GM23248 (cell line): Measurements from ENCODE around the gene PTDSS2. TPM values are rescaled to one million over a fixed set of nuclear protein-coding genes. Genes with fewer than 3 reads are reported as not detected.
"Not testable (repeated sequence)": the region's sequence is repeated elsewhere in the genome, so short reads cannot be mapped to it uniquely, and the experiment has no call there.

Experiments
- DNase-seq: peaks from one replicate; pipeline ENCODE4 v3.0.0-alpha.2; 2015
- H2AFZ ChIP-seq: fragments of 200-600 bp; sonication (generic); 2 replicates; pipeline ENCODE4 v1.6.1; 2016; ENCODE audit warnings: antibody characterized with exemption
- H3F3A ChIP-seq: fragments of 200-600 bp; sonication (generic); 2 replicates; pipeline ENCODE4 v1.6.1; 2016; ENCODE audit warnings: mild to moderate bottlenecking, antibody characterized with exemption, mixed run types; ENCODE audit not compliant: insufficient read depth
- H3K27ac ChIP-seq: fragments of 200-600 bp; sonication (generic); 2 replicates; pipeline ENCODE4 v1.5.1; 2016; ENCODE audit warnings: mild to moderate bottlenecking
- H3K27me3 ChIP-seq: fragments of 200-600 bp; sonication (generic); replicated peaks from 2 replicates; pipeline ENCODE4 v1.6.1; 2016; ENCODE audit warnings: mild to moderate bottlenecking; ENCODE audit not compliant: insufficient read depth
- H3K36me3 ChIP-seq: fragments of 200-600 bp; sonication (generic); 2 replicates; pipeline ENCODE4 v1.6.1; 2016; ENCODE audit warnings: low read depth, mild to moderate bottlenecking
- H3K4me1 ChIP-seq: fragments of 200-600 bp; sonication (generic); 2 replicates; pipeline ENCODE4 v1.6.1; 2016; ENCODE audit warnings: mild to moderate bottlenecking; ENCODE audit not compliant: insufficient read depth
- H3K4me2 ChIP-seq: fragments of 200-600 bp; sonication (generic); one replicate; pipeline ENCODE4 v1.6.1; 2016; ENCODE audit warnings: mild to moderate bottlenecking; ENCODE audit not compliant: unreplicated experiment
- H3K4me3 ChIP-seq: fragments of 200-600 bp; sonication (generic); 2 replicates; pipeline ENCODE4 v1.5.1; 2016; ENCODE audit warnings: mild to moderate bottlenecking
- H3K79me2 ChIP-seq: fragments of 200-600 bp; sonication (generic); 2 replicates; pipeline ENCODE4 v1.6.1; 2016; ENCODE audit warnings: mild to moderate bottlenecking; ENCODE audit not compliant: insufficient read depth
- H3K9ac ChIP-seq: fragments of 200-600 bp; sonication (generic); 2 replicates; pipeline ENCODE4 v1.6.1; 2016; ENCODE audit warnings: mild to moderate bottlenecking
- H3K9me2 ChIP-seq: fragments of 200-600 bp; sonication (generic); 2 replicates; pipeline ENCODE4 v1.6.1; 2016; ENCODE audit warnings: mixed run types, mild to moderate bottlenecking, moderate library complexity; ENCODE audit not compliant: insufficient read depth
- H3K9me3 ChIP-seq: fragments of 200-600 bp; sonication (generic); one replicate; pipeline ENCODE4 v1.6.1; 2017; ENCODE audit warnings: low read depth
- H4K20me1 ChIP-seq: fragments of 200-600 bp; sonication (generic); 2 replicates; pipeline ENCODE4 v1.6.0; 2016; ENCODE audit not compliant: insufficient read depth
- EZH2 ChIP-seq: fragments of 200-600 bp; sonication (generic); IDR thresholded peaks from 2 replicates; pipeline ENCODE4 v1.6.1; 2018; ENCODE audit warnings: antibody characterized with exemption, mild to moderate bottlenecking; ENCODE audit not compliant: insufficient read depth, poor library complexity, severe bottlenecking
- EZH2phosphoT487 ChIP-seq: fragments of 200-600 bp; sonication (generic); IDR thresholded peaks from 2 replicates; pipeline ENCODE4 v1.6.1; 2018; ENCODE audit warnings: antibody characterized with exemption, moderate library complexity, mild to moderate bottlenecking, low read depth; ENCODE audit not compliant: insufficient read depth
- WGBS, 2 experiments: methylation state at CpG; one replicate each; pipeline ENCODE4 v1.1.6; 2015 to 2017; ENCODE audit warnings: low lambda C conversion rate in 2 of 2, low coverage in 1 of 2; ENCODE audit errors: missing lambda C conversion rate in 2 of 2; 5-methylcytosine and 5-hydroxymethylcytosine counted together
- in situ Hi-C: fragments of 300-500 bp; cut with MboI; formaldehyde crosslinking; loops from 2 replicates; pipeline ENCODE4 v1.15.0; 2020
- polyA plus RNA-seq: library from polyadenylated mRNA; unstranded; fragments of >200 nt; fragmentation: Nextera tagmentation; extraction: Ambion mirVana; gene quantifications from 2 replicates; pipeline ENCODE4 v1.2.1, GENCODE V29; 2016
- total RNA-seq: library from RNA; depleted of rRNA; stranded (reverse); fragments of >200 nt; shearing (Covaris generic); gene quantifications from 2 replicates; pipeline ENCODE4 v1.2.3, GENCODE V29; 2014

The PTDSS2 gene
- total and polyA plus RNA-seq, 2 experiments from 2014 or later, result 22.2 to 44.1 TPM

GRCh38 chr11:432501-433100 is 17.5 kb upstream of the PTDSS2 start:
- H3K4me2 ChIP-seq, result no peak overlapping the region
- H3K4me1 ChIP-seq, result no peaks in the 10 kb centered on the region
- no peak overlapping the region for H3K27ac ChIP-seq
- 66 to 67% methylated on average over 12 to 19 of the region's 20 CpGs for WGBS, 2 experiments
- no peaks in the 10 kb centered on the region for H3K79me2 ChIP-seq
- DNase-seq, result no peak
- in situ Hi-C loops, result no loop called here
- TF ChIP-seq EZH2phosphoT487 (no peak), EZH2 (no peak)
- no peaks in the 10 kb centered on the region for H3K27me3 ChIP-seq
- H3K9me2 ChIP-seq, result no peaks in the 10 kb centered on the region
- H4K20me1 ChIP-seq, result no peaks in the 10 kb centered on the region
- H3K4me3 ChIP-seq, result no peak overlapping the region
- no peaks in the 10 kb centered on the region for H3K9me3 ChIP-seq
- H3K36me3 ChIP-seq, result no peaks in the 10 kb centered on the region
- no peaks in the 10 kb centered on the region for H3F3A ChIP-seq
- H3K9ac ChIP-seq, result no peak overlapping the region
- no peak overlapping the region for H2AFZ ChIP-seq

GRCh38 chr11:433111-433510 is 17.0 kb upstream of the PTDSS2 start:
- TF ChIP-seq EZH2 (no peak), EZH2phosphoT487 (no peak)

DNA sequence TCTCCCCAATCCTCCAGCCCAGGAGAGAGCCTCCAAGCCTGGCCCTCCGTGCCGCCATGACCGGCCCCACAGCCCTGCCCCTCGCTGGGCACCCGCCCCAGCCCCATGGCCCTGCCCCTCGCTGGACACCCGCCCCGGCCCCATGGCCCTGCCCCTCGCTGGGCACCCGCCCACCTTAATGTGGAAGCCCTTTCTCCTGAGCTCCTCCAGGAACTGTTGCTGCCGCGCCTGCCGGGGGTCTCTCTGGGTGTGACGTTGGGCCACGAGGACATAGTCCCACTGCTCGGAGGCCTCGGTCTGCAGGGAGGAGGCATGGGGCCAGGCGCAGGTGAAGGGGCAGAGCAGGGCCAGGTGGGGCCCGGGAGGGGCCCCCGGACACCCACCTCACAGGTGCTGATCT is 16.4 kb upstream of the PTDSS2 start:
- Histone ChIP-seq H3K4me3 (no peak overlapping the region), H3K36me3 (no peaks in the 10 kb centered on the region), H3F3A (no peaks in the 10 kb centered on the region), H3K9me2 (no peaks in the 10 kb centered on the region), H3K4me2 (no peak overlapping the region), H3K9me3 (no peaks in the 10 kb centered on the region), H3K9ac (no peak overlapping the region), H3K79me2 (no peaks in the 10 kb centered on the region), H3K27me3 (no peaks in the 10 kb centered on the region), H2AFZ (no peak overlapping the region), H3K4me1 (no peaks in the 10 kb centered on the region), H4K20me1 (no peaks in the 10 kb centered on the region), H3K27ac (no peak overlapping the region)
- WGBS, 2 experiments, result 54 to 65% methylated on average over 12 to 20 of the region's 20 CpGs
- in situ Hi-C loops, result no loop called here
- TF ChIP-seq EZH2phosphoT487, result no peak
- no peak for TF ChIP-seq EZH2
- DNase-seq, result no peak

More at GRCh38 chr11:433111-433510, 17.0 kb upstream of the PTDSS2 start:
- Histone ChIP-seq H3K79me2 (no peaks in the 10 kb centered on the region), H3K9me2 (no peaks in the 10 kb centered on the region), H3K9me3 (no peaks in the 10 kb centered on the region), H3K9ac (no peak overlapping the region), H3K36me3 (no peaks in the 10 kb centered on the region), H3F3A (no peaks in the 10 kb centered on the region), H4K20me1 (no peaks in the 10 kb centered on the region), H3K4me2 (no peak overlapping the region), H2AFZ (no peak overlapping the region), H3K27me3 (no peaks in the 10 kb centered on the region), H3K4me1 (no peaks in the 10 kb centered on the region), H3K27ac (no peak overlapping the region), H3K4me3 (no peak overlapping the region)
- 77% methylated on average over 16 to 17 of the region's 17 CpGs for WGBS, 2 experiments
- in situ Hi-C loops, result no loop called here
- DNase-seq, result no peak

DNA sequence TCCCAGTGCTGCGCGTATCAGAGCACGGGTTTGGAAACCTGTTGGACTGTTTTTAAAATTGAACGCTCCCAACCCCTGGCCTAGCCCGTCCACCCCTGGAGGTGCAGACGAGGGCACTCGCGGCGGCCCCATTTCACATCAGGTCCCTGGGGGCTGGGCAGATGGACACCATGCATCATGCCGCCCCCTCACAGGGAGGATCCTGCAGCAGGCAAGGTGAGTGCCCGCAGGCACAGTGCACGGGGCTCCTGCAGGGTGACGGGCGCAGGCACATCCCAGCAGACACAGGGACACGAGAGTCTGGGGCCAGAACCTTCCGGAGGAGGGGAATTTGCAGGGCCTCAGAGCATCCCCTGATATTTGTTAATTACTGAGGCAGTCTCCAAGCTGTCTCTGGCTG is 15.6 kb upstream of the PTDSS2 start:
- H3F3A ChIP-seq, result no peaks in the 10 kb centered on the region
- DNase-seq, result no peak
- in situ Hi-C loops, result no loop called here

DNA sequence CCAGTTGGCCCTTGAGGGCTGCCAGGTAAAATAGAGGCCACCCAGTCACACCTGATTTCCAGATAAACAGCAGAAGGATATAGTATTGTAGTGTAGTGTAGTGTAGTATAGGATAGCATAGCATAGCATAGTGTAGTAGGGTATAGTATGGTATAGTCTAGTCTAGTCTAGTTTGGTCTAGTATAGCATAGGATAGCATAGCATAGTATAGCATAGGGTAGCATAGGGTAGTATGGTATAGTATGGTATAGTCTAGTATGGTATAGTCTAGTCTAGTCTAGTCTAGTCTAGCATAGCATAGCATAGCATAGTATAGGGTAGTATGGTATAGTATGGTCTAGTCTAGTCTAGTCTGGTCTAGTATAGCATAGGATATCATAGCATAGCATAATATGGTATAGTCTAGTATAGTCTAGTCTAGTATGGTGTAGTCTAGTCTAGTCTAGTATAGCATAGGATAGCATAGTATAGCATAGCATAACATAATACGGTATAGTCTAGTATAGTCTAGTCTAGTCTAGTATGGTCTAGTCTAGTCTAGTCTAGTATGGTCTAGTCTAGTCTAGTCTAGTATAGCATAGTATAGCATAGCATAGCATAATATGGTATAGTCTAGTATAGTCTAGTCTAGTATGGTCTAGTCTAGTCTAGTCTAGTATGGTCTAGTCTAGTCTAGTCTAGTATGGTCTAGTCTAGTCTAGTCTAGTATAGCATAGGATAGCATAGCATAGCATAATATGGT is 14.9 kb upstream of the PTDSS2 start:
- H3K4me1 ChIP-seq, H3K79me2 ChIP-seq, H3K9me3 ChIP-seq, H3K4me2 ChIP-seq, H4K20me1 ChIP-seq, H3K9ac ChIP-seq, H3K4me3 ChIP-seq, H3K9me2 ChIP-seq, DNase-seq, H3F3A ChIP-seq, H3K27ac ChIP-seq, H3K27me3 ChIP-seq, H2AFZ ChIP-seq, H3K36me3 ChIP-seq, in situ Hi-C loops: not testable (repeated sequence)
- 93 to 100% methylated on average over 1 of the region's 1 CpG for WGBS, 2 experiments

More for the DNA sequence above, 15.6 kb upstream of the PTDSS2 start:
- no peak for TF ChIP-seq EZH2
- TF ChIP-seq EZH2phosphoT487, result no peak
- Histone ChIP-seq H3K4me1 (no peaks in the 10 kb centered on the region), H4K20me1 (no peaks in the 10 kb centered on the region), H3K4me3 (no peak overlapping the region), H2AFZ (no peak overlapping the region), H3K36me3 (no peaks in the 10 kb centered on the region), H3K4me2 (no peak overlapping the region), H3K27ac (no peak overlapping the region), H3K9ac (no peak overlapping the region), H3K9me3 (no peaks in the 10 kb centered on the region), H3K27me3 (no peaks in the 10 kb centered on the region), H3K79me2 (no peaks in the 10 kb centered on the region), H3K9me2 (no peaks in the 10 kb centered on the region)
- 64 to 73% methylated on average over 13 to 15 of the region's 16 CpGs for WGBS, 2 experiments
